ENCODE results near the gene KIAA1958. TPM values are rescaled to one million over a fixed set of nuclear protein-coding genes. Genes with fewer than 3 reads are reported as not detected.
"Not testable (repeated sequence)": the region's sequence is repeated elsewhere in the genome, so short reads cannot be mapped to it uniquely, and the experiment has no call there.

The KIAA1958 gene
- total RNA-seq, 1 donor from 2014 or later = 0.79 TPM

- no peak for DNase-seq (ENCODE audit: low read depth, low spot score)
Observed at GRCh38 chr9:112489039-112489546, 2.5 kb downstream of the KIAA1958 start.

- DNase-seq (ENCODE audit: low read depth, low spot score) = no peak
Observed at GRCh38 chr9:112489876-112490666, 3.4 kb downstream of the KIAA1958 start.

- DNase-seq (ENCODE audit: low read depth, low spot score) = no peak
Observed at GRCh38 chr9:112493393-112494137, 6.9 kb downstream of the KIAA1958 start.

GRCh38 chr9:112494153-112494552, 7.5 kb downstream of the KIAA1958 start:
- DNase-seq (ENCODE audit: low read depth, low spot score) = no peak

DNA sequence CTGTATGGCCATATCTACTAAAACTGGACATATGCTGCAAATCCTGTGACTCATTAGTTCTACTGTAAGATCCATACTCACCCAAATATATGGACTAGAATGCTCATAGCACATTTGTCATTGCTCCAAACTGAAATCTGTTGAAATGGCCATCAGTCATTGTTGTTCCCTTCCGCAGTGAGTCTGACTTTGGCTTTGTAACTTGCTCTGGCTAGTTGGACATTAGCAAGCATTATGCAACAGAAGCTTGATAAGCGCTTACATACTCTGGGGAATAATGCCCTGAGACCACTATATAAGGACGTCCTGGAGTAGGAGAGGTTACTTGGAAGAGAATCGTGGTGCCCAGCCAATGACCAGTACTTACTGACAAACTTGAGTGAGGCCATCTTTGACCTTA, 9.0 kb downstream of the KIAA1958 start:
- no peak for DNase-seq (ENCODE audit: low read depth, low spot score)

- DNase-seq (ENCODE audit: low read depth, low spot score) = no peak
Observed at GRCh38 chr9:112496074-112496722, 9.6 kb downstream of the KIAA1958 start.

DNA sequence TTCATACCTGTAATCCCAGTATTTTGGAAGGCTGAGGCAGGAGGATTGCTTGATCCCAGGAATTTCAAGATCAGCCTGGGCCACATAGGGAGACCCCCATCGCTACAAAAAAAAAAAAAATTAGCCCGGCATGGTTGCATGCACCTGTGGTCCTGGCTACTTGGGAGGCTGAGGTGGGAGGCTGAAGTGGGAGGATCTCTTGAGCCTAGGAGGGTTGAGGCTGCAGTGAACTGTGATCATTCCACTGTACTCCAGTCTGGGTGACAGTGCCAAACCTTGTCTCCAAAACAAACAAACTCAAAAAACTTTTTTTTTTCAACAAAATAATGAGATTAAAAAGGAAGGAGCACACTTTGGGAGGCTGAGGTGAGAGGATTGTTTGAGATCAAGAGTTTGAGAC, 14.2 kb downstream of the KIAA1958 start:
- no peak for DNase-seq (ENCODE audit: low read depth, low spot score)

GRCh38 chr9:112501287-112501686, 14.7 kb downstream of the KIAA1958 start:
- DNase-seq (ENCODE audit: low read depth, low spot score) = no peak

GRCh38 chr9:112502175-112502946, 15.7 kb downstream of the KIAA1958 start:
- DNase-seq (ENCODE audit: low read depth, low spot score) = no peak

DNA sequence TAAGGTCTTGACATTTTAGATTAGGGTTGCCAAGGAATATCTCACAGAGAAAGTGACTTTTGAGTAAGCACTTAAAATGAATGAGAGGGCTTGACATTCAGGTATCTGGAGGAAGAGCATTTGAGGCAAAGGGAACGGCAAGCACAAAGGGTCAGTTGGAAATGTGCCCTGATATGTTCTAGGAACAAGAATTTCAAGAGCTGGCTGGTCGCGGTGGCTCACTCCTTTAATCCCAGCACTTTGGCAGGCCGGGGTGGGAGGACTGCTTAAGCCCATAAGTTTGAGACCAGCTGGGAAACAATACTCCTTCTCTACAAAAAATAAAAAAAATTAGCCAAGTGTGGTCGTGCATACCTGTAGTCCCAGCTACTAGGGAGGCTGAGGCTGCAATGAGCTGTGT, 16.5 kb downstream of the KIAA1958 start:
- DNase-seq (ENCODE audit: low read depth, low spot score) = no peak

GRCh38 chr9:112505086-112505485, 18.5 kb downstream of the KIAA1958 start:
- DNase-seq (ENCODE audit: low read depth, low spot score) = no peak

- no peak for DNase-seq (ENCODE audit: low read depth, low spot score)
Observed at GRCh38 chr9:112505607-112506006, 19.0 kb downstream of the KIAA1958 start.

DNA sequence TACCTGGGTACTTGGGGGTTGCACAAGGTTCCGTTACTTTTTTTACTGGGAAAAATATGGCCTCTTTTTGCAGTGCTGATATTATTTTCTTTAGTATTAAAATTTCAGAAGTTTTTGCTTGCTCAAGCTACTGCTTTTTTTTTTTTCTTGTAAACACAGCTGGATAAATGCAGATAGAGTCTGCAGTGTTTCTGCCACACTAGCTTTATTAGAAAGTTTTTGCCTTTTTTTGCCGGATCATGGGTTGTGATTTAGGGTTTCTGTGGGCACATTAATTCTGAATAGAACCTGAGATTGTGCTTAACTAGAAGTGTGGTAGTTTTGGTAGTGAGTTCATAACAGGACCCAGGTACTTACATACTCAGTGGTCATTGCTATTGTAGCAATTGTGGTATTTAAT, 19.9 kb downstream of the KIAA1958 start:
- no peak for DNase-seq (ENCODE audit: low read depth, low spot score)

- no peak for DNase-seq (ENCODE audit: low read depth, low spot score)
Observed at GRCh38 chr9:112507001-112507680, 20.5 kb downstream of the KIAA1958 start.

- DNase-seq (ENCODE audit: low read depth, low spot score) = no peak
Observed at GRCh38 chr9:112508377-112508776, 21.8 kb downstream of the KIAA1958 start.

DNA sequence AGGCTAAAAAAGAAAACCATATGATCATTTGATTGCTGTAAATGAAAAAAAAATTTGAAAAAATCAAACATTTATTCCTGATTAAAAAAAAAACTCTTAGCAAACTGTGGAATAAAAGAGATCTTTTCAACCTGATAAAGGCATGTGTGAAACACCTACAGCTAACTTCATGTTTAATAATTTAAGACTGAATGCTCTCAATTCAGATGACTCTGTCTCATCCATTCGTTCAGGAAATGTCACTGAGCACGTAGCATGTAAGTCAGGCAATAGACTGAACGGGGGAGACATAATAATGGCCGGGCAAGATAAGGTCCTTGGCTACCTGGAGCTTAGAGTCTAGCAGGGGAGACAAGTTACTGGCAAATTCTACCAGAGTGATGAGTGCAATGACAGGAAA, 25.8 kb downstream of the KIAA1958 start:
- DNase-seq (ENCODE audit: low read depth, low spot score) = not testable (repeated sequence)

DNA sequence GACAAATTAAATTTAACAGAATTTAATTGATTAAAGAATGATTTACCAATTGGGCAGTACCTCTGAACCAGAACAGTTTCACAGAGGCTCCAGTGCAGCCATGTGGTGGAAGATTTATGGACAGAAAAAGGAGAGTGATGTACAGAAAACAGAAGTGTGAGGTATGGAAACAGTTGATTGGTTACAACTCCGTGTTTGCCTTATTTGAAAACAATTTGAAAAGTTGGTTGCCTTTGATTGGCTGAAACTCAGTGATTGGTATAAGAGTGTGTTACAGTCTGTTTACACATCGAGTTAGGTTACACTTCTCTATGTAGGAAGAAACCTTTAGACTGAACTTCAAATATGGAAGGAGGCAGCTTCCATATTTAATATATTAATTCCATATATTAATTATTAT, 30.1 kb downstream of the KIAA1958 start:
- DNase-seq (ENCODE audit: low read depth, low spot score) = no peak

GRCh38 chr9:112520069-112520468, 33.4 kb downstream of the KIAA1958 start:
- DNase-seq (ENCODE audit: low read depth, low spot score) = no peak

DNA sequence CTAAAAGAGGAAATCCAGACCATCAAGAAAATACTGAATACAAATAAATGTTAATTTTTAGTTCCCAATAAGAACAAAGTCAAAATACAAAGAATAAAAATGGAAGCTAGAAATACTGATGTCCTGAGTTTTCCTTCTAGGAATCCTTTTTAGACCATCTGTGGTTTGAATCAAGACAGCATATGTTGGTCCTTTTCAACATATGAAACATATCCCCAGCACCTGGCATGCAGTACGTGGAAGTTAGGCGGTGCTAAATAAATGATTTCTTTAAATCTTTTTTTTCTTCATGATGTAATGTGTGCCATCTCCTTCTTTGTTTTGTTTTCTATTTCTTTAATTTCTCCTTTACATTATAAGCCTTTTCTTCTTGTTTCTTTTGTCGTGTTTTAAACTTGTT, 34.0 kb downstream of the KIAA1958 start:
- no peak for DNase-seq (ENCODE audit: low read depth, low spot score)

- no peak for DNase-seq (ENCODE audit: low read depth, low spot score)
Observed at GRCh38 chr9:112526973-112527372, 40.3 kb downstream of the KIAA1958 start.

DNA sequence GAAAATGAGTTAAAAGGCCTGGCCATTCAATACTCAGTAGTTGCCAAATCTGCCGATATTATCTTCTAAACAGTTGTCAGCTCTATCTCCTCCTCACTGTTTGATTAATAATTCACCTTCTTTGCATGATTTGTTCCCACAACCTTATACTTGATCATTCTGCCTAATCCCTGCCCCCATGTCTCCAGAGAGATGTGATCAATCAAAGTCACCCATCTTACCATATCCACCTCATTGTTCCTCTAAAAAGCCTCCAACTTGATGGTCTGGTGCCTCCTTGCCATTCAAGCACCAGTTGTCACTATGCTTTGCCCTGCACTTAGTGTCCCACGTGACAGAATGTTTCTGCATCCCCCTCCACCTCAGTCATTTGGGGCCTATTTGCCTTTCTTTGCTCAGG, 41.3 kb downstream of the KIAA1958 start:
- DNase-seq (ENCODE audit: low read depth, low spot score) = no peak

All from pulmonary artery endothelial cell (primary cell).